Activated naive CD4-positive, alpha-beta T cell treated with anti-CD3 and anti-CD28 coated beads for 36 hours (primary cell): ENCODE measurements around the gene CAMTA1. TPM values are rescaled to one million over a fixed set of nuclear protein-coding genes. Genes with fewer than 3 reads are reported as not detected.

Source experiments
- CTCF ChIA-PET: fragments of 350-600 bp; sonication (Branson Sonifier 250); formaldehyde crosslinking; loops from one replicate; lab custom pipeline; 2021; ENCODE audit warnings: antibody characterized with exemption; lab: Charles Lee
- DNase-seq: peaks from one replicate; pipeline ENCODE4 v3.0.0-alpha.2; 2020
- H3K27ac Mint-ChIP-seq: one replicate; pipeline ENCODE4 v1.8.0; 2021; ENCODE audit warnings: mild to moderate bottlenecking, mixed read lengths
- H3K27me3 Mint-ChIP-seq: one replicate; pipeline ENCODE4 v1.8.0; 2021; ENCODE audit warnings: low read depth, mixed read lengths
- H3K36me3 Mint-ChIP-seq: one replicate; pipeline ENCODE4 v1.8.0; 2021; ENCODE audit warnings: low read depth, mixed read lengths
- H3K4me1 Mint-ChIP-seq: one replicate; pipeline ENCODE4 v1.8.0; 2021; ENCODE audit warnings: low read depth, mixed read lengths
- H3K4me3 Mint-ChIP-seq: one replicate; pipeline ENCODE4 v1.8.0; 2021; ENCODE audit warnings: mild to moderate bottlenecking, moderate library complexity, mixed read lengths
- H3K9me3 Mint-ChIP-seq: one replicate; pipeline ENCODE4 v1.8.0; 2021; ENCODE audit warnings: mixed read lengths
- intact Hi-C: fragments of 100-400 bp; cut with micrococcal nuclease; formaldehyde crosslinking; loops from one replicate; pipeline ENCODE4 v1.15.1; 2023
- total RNA-seq, 2 experiments: library from RNA; stranded (reverse); gene quantifications; one replicate each; pipeline ENCODE4 v1.2.3, GENCODE V29; 2021

Gene CAMTA1
- total RNA-seq, 2 experiments from 2014 or later = 61.5 to 70.9 TPM

GRCh38 chr1:6864166-6864565, 78.9 kb downstream of the CAMTA1 start:
- no peak overlapping the region for H3K27ac Mint-ChIP-seq

GRCh38 chr1:6866825-6867224, 81.6 kb downstream of the CAMTA1 start:
- Mint-ChIP-seq H3K4me1 (peaks cover 21% of the 10 kb centered on the region), H3K27ac (no peak overlapping the region), H3K4me3 (no peak overlapping the region), H3K36me3 (peaks cover 3% of the 10 kb centered on the region), H3K27me3 (no peaks in the 10 kb centered on the region), H3K9me3 (no peaks in the 10 kb centered on the region)
- intact Hi-C loops = no loop called here
- no peak for DNase-seq
- CTCF ChIA-PET = interaction anchor here (1.2 kb wide), 1 partner anchor 165 kb away, joined by 3 read pairs; the partner anchor contains the start of gene DNAJC11

More at GRCh38 chr1:6864166-6864565, 78.9 kb downstream of the CAMTA1 start:
- Mint-ChIP-seq H3K36me3 (peaks cover 3% of the 10 kb centered on the region), H3K27me3 (no peaks in the 10 kb centered on the region), H3K4me3 (no peak overlapping the region), H3K9me3 (no peaks in the 10 kb centered on the region), H3K4me1 (peaks cover 33% of the 10 kb centered on the region)
- intact Hi-C loops = no loop called here
- CTCF ChIA-PET = no interaction called here
- no peak for DNase-seq

DNA sequence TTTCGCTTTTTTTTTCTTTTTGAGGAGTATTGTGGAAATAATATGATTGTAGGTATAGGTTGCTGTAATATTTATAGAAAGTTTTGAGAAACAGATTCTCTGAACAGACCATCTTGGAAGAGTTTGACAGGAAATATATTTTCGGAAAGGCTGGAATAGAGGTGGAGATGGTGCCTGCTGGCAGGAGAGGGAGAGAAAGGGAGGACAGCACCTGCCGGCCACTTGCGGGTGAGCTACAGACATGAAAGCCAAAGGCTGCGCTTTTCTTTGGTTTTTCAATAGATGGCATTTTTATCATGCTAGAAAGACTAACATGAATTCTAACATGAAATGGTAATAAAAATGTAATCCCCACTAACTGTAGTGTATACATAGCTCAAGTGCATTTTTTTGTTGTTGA, 82.1 kb downstream of the CAMTA1 start:
- Mint-ChIP-seq H3K36me3 (peaks cover 3% of the 10 kb centered on the region), H3K4me1 (peaks cover 21% of the 10 kb centered on the region), H3K9me3 (no peaks in the 10 kb centered on the region), H3K4me3 (no peak overlapping the region), H3K27me3 (no peaks in the 10 kb centered on the region), H3K27ac (no peak overlapping the region)
- DNase-seq = no peak
- CTCF ChIA-PET = no interaction called here
- intact Hi-C loops = no loop called here

- CTCF ChIA-PET = interaction anchor here (0.6 kb wide), 1 partner anchor 874 kb away, joined by 3 read pairs; no protein-coding TSS in a partner anchor
- intact Hi-C loops = no loop called here
- DNase-seq = no peak
- Mint-ChIP-seq H3K27me3 (no peaks in the 10 kb centered on the region), H3K4me1 (peaks cover 25% of the 10 kb centered on the region), H3K27ac (no peak overlapping the region), H3K4me3 (no peak overlapping the region), H3K9me3 (no peaks in the 10 kb centered on the region), H3K36me3 (peaks cover 3% of the 10 kb centered on the region)
Measured at GRCh38 chr1:6867729-6868659, 82.7 kb downstream of the CAMTA1 start.

DNA sequence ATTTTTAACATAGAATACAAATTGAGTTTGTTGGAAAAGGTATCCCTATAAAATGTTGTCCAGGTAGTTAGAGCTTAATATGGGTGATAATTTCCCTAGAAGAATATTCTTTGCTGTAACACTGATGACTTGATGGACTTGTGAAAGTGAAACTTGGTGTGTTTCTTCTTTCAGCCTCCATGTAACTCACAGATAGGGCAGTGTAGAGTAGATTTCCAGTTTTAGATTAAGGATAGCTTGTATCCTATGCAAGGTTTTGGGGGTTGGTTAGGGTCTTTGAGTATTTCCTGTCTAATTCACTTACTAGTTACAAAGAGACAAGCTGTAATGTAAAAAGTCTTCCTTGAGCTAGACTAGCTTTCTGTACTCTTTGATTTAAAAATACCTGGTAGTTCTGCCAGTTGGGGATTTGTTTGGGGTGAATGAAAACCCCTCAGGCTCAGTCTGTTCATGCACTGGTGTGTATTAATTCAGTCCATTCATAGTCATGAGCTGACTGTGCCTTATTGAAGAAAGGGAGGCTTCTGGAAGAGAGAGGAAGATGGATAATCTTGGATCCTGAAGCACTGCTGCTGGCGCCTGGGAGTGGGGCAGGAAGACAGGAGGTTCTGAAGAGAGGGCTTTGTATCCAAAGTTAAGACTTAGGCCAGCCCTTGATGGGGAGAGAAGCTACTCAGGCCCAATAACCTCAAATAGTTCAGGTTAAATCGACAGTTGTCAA, 83.6 kb downstream of the CAMTA1 start:
- Mint-ChIP-seq H3K9me3 (no peaks in the 10 kb centered on the region), H3K36me3 (peaks cover 3% of the 10 kb centered on the region), H3K27ac (no peak overlapping the region), H3K27me3 (no peaks in the 10 kb centered on the region), H3K4me1 (peaks cover 25% of the 10 kb centered on the region), H3K4me3 (no peak overlapping the region)
- no peak for DNase-seq
- intact Hi-C loops = no loop called here
- CTCF ChIA-PET = interaction anchor here (0.6 kb wide), 1 partner anchor 65 kb away, joined by 5 read pairs; no protein-coding TSS in a partner anchor

DNA sequence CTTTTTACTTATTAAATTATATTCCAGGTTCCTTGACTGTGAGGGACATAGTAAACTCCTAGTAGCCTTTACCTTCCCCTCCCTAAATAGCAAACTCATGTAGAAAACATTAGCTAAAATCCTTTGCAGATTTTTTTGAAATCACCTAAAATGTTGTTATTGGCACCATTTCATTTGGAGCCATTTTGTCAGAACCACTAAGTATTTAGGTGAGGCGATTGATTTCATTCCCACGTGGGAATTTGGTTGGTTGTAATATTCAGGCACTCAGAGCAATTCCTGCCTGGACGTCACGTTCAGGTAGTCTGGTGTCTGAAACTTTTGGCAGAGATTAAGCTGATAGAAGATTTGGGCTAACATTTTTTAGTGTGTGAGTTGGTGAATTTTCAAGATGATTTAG, 84.3 kb downstream of the CAMTA1 start:
- intact Hi-C loops = no loop called here

DNA sequence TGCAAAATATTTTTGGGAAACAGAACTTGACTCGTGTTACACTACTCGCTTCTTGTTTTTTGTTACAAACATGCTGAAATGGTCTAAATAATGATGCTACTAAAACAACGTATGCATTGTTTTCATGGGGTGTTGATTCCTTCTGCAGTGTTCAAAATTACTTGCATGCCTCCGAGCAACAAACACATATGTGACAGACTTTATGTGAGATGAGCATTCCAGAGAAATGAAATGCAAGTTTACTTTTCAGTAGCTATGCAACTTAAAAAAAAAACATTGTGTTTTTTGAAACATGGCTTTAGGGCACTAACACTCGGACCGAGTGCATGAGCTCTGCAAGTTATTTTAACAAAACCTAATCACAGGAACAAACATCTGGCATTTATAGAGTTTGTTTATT, 84.8 kb downstream of the CAMTA1 start:
- DNase-seq = no peak
- intact Hi-C loops = no loop called here
- Mint-ChIP-seq H3K9me3 (no peaks in the 10 kb centered on the region), H3K4me3 (no peak overlapping the region), H3K36me3 (no peaks in the 10 kb centered on the region), H3K27ac (no peak overlapping the region), H3K27me3 (no peaks in the 10 kb centered on the region), H3K4me1 (peaks cover 25% of the 10 kb centered on the region)
- CTCF ChIA-PET = interaction anchor here (0.6 kb wide), 1 partner anchor 70 kb away, joined by 4 read pairs; no protein-coding TSS in a partner anchor

More for the DNA sequence above, 84.3 kb downstream of the CAMTA1 start:
- no peak overlapping the region for H3K27ac Mint-ChIP-seq
- peaks cover 25% of the 10 kb centered on the region for H3K4me1 Mint-ChIP-seq
- peaks cover 1% of the 10 kb centered on the region for H3K36me3 Mint-ChIP-seq
- H3K27me3 Mint-ChIP-seq = no peaks in the 10 kb centered on the region
- H3K4me3 Mint-ChIP-seq = no peak overlapping the region
- no peak for DNase-seq
- H3K9me3 Mint-ChIP-seq = no peaks in the 10 kb centered on the region
- CTCF ChIA-PET = no interaction called here

GRCh38 chr1:6870571-6870970, 85.3 kb downstream of the CAMTA1 start:
- CTCF ChIA-PET = interaction anchor here (0.6 kb wide), 1 partner anchor 69 kb away, joined by 4 read pairs; no protein-coding TSS in a partner anchor
- no peak overlapping the region for H3K4me3 Mint-ChIP-seq
- intact Hi-C loops = no loop called here
- no peak overlapping the region for H3K27ac Mint-ChIP-seq
- no peaks in the 10 kb centered on the region for H3K9me3 Mint-ChIP-seq
- DNase-seq = no peak
- peaks cover 23% of the 10 kb centered on the region for H3K4me1 Mint-ChIP-seq
- no peaks in the 10 kb centered on the region for H3K36me3 Mint-ChIP-seq
- H3K27me3 Mint-ChIP-seq = no peaks in the 10 kb centered on the region

DNA sequence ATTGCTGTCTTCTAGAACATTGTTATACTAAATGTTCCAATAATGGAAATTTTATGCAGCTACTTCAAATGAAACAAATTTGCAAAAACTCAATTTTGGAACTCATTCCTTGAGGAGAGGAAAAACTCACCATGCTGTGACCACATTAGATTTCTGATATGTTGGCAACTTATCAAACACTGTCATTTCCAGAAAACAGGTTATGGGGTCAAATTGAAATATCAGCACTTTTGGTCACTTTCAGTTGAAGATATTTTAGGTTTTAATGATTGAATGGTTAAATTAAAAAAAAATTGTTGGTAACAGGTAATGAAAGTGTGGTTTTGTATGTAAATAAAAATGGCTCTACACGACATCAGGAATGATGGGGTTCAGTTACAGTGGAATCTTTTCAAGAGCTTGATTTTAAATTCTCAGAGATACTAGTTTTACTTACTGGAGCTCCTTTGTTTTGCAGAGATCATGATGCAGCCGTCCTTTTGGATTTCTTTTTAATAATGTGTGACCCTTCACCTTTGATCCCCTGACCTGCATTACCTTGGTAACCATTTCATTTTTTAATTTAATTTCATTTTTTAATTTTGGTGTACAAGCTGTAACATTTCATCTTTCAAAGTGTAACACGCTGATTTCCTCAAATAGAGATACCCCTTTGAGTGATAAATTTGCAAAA, 86.2 kb downstream of the CAMTA1 start:
- intact Hi-C loops = no loop called here
- no peak for DNase-seq
- CTCF ChIA-PET = interaction anchor here (1.9 to 2.0 kb wide), 2 partner anchors 11 to 19 kb away, joined by 4 to 5 read pairs; no protein-coding TSS in a partner anchor
- no peak overlapping the region for H3K4me3 Mint-ChIP-seq
- H3K27ac Mint-ChIP-seq = no peak overlapping the region
- no peaks in the 10 kb centered on the region for H3K27me3 Mint-ChIP-seq
- no peaks in the 10 kb centered on the region for H3K36me3 Mint-ChIP-seq
- no peaks in the 10 kb centered on the region for H3K9me3 Mint-ChIP-seq
- H3K4me1 Mint-ChIP-seq = peaks cover 18% of the 10 kb centered on the region

- no peak for DNase-seq
- CTCF ChIA-PET = interaction anchor here (1.9 to 2.0 kb wide), 2 partner anchors 10 to 17 kb away, joined by 4 to 5 read pairs; no protein-coding TSS in a partner anchor
- Mint-ChIP-seq H3K4me1 (peaks cover 14% of the 10 kb centered on the region), H3K27me3 (no peaks in the 10 kb centered on the region), H3K4me3 (no peak overlapping the region), H3K27ac (no peak overlapping the region), H3K36me3 (no peaks in the 10 kb centered on the region), H3K9me3 (no peaks in the 10 kb centered on the region)
- intact Hi-C loops = no loop called here
Measured at GRCh38 chr1:6872573-6873261, 87.5 kb downstream of the CAMTA1 start.

GRCh38 chr1:6873298-6874015, 88.2 kb downstream of the CAMTA1 start:
- no peak overlapping the region for H3K27ac Mint-ChIP-seq
- CTCF ChIA-PET = interaction anchor here (1.9 kb wide), 1 partner anchor 17 kb away, joined by 5 read pairs; no protein-coding TSS in a partner anchor

More at GRCh38 chr1:6873298-6874015, 88.2 kb downstream of the CAMTA1 start:
- intact Hi-C loops = no loop called here
- no peak overlapping the region for H3K4me3 Mint-ChIP-seq
- H3K27me3 Mint-ChIP-seq = no peaks in the 10 kb centered on the region
- H3K9me3 Mint-ChIP-seq = no peaks in the 10 kb centered on the region
- peaks cover 10% of the 10 kb centered on the region for H3K4me1 Mint-ChIP-seq
- no peak for DNase-seq
- no peaks in the 10 kb centered on the region for H3K36me3 Mint-ChIP-seq
